Esophagus squamous epithelium (tissue), 5 donors: ENCODE results near the gene LCE3A. TPM values are rescaled to one million over a fixed set of nuclear protein-coding genes. Genes with fewer than 3 reads are reported as not detected.

ENCODE experiments used
- DNase-seq: peaks from one replicate; lab custom pipeline; 2025; lab: John Stamatoyannopoulos, UW
- H3K27ac ChIP-seq, 4 donors: fragments of 200-600 bp; sonication (generic); one replicate each; pipeline ENCODE4 v1.5.1; 2016 to 2019; ENCODE audit warnings: mild to moderate bottlenecking in 1 of 4
- H3K27me3 ChIP-seq, 4 donors: fragments of 200-600 bp; sonication (generic); 1 replicate in 3 of 4; 2 replicates in 1 of 4; pipeline versions ENCODE4 v1.5.1 to v1.6.0; 2017 to 2021; ENCODE audit warnings: antibody characterized with exemption in 1 of 4
- H3K36me3 ChIP-seq, 3 donors: fragments of 200-600 bp; sonication (generic); one replicate each; pipeline ENCODE4 v1.5.1; 2016 to 2019
- H3K4me1 ChIP-seq, 3 donors: fragments of 200-600 bp; sonication (generic); one replicate each; pipeline ENCODE4 v1.5.1; 2017 to 2019
- H3K4me3 ChIP-seq, 4 donors: fragments of 200-600 bp; sonication (generic); 1 replicate in 3 of 4; 2 replicates in 1 of 4; pipeline ENCODE4 v1.5.1; 2016 to 2019; ENCODE audit warnings: mild to moderate bottlenecking in 2 of 4, moderate library complexity in 1 of 4
- H3K9me3 ChIP-seq, 3 donors: fragments of 200-600 bp; sonication (generic); one replicate each; pipeline ENCODE4 v1.5.1; 2016 to 2019
- POLR2A ChIP-seq, 4 donors: fragments of 450-650 bp; IDR thresholded peaks; one replicate each; pipeline ENCODE4 v1.6.1; 2017; ENCODE audit warnings: antibody characterized with exemption in 4 of 4, mild to moderate bottlenecking in 4 of 4, moderate library complexity in 3 of 4
- WGBS, 2 donors: methylation state at CpG; one replicate each; pipeline ENCODE4 v1.1.5; 2018; 5-methylcytosine and 5-hydroxymethylcytosine counted together
- intact Hi-C: fragments of 100-400 bp; cut with DNase I; formaldehyde crosslinking; loops from one replicate; pipeline ENCODE4 v1.15.0; 2022
- total RNA-seq, 4 donors: library from RNA; depleted of rRNA; stranded (reverse); fragments of >200 nt; gene quantifications; one replicate each; pipeline ENCODE4 v1.1.0, GENCODE V29; 2016
- TF ChIP-seq, protein P1 (sequence below), 6 experiments: fragments of 450-650 bp in 4 of 6; fragments of 200-600 bp in 2 of 6; sonication (generic) in 2 of 6; IDR thresholded peaks; one replicate each; pipeline ENCODE4 v1.5.1; 2016 to 2019; ENCODE audit warnings: antibody characterized with exemption in 6 of 6, mild to moderate bottlenecking in 4 of 6, moderate library complexity in 4 of 6
- donor health status: DM: yes; HTN: yes; CAD: no.

The LCE3A gene
- total RNA-seq, 4 donors from 2014 or later = not detected

DNA sequence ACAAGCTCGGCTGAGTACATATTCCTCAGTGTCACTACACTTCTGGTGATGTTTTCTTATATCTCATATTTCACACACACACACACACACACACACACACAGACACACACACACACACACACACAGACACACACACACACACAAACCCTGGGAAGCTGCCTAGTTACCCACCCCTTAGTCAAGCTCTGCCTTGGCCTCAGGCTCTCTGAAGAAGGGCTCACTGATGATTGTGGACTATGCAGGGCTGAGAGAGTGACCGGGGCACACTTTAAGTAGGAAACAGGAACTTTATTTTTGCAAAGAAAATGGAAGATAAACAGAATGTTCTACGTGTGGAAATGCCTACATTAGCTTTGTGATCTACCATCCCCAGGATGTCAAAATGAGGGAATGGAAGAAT is 21.0 kb upstream of the LCE3A start:
- no peak for TF ChIP-seq POLR2A (IDR thresholded peaks at IDR 0.05)
- TF ChIP-seq, protein P1, sequence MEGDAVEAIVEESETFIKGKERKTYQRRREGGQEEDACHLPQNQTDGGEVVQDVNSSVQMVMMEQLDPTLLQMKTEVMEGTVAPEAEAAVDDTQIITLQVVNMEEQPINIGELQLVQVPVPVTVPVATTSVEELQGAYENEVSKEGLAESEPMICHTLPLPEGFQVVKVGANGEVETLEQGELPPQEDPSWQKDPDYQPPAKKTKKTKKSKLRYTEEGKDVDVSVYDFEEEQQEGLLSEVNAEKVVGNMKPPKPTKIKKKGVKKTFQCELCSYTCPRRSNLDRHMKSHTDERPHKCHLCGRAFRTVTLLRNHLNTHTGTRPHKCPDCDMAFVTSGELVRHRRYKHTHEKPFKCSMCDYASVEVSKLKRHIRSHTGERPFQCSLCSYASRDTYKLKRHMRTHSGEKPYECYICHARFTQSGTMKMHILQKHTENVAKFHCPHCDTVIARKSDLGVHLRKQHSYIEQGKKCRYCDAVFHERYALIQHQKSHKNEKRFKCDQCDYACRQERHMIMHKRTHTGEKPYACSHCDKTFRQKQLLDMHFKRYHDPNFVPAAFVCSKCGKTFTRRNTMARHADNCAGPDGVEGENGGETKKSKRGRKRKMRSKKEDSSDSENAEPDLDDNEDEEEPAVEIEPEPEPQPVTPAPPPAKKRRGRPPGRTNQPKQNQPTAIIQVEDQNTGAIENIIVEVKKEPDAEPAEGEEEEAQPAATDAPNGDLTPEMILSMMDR (IDR thresholded peaks at IDR 0.05) = no peak
- no peaks in the 10 kb centered on the region for H3K36me3 ChIP-seq
- peaks cover 0 to 8% (median 0%) of the 10 kb centered on the region in 4 donors for H3K27me3 ChIP-seq
- intact Hi-C loops = no loop called here
- H3K9me3 ChIP-seq = peaks cover 0 to 4% (median 0%) of the 10 kb centered on the region in 3 donors
- H3K4me3 ChIP-seq = no peak overlapping the region
- H3K27ac ChIP-seq = no peak overlapping the region
- DNase-seq = no peak
- no peaks in the 10 kb centered on the region for H3K4me1 ChIP-seq
- 50 to 66% methylated on average over 3 of the region's 3 CpGs for WGBS, 2 donors

DNA sequence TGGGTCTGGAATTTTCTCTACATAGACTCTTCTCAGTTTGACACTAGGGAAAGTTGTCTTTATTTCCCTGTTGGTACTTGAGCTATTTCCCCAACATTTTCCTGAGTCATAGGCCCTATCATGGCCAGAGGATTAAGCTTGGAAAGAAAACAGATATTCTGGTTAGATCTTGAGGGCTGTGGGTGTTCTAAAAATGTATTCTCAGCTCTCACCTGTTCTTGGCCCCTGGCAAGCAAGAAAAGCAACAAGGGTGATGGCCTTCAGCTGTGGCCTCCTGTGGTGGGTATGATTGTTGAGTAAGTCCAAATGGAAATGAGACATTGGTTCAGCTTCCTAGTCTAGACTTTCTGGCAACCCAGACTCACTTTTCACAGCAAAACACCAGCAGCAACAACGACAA is 17.4 kb upstream of the LCE3A start:
- TF ChIP-seq, protein P1 (IDR thresholded peaks at IDR 0.05) = no peak
- TF ChIP-seq POLR2A (IDR thresholded peaks at IDR 0.05) = no peak
- H3K4me3 ChIP-seq = no peak overlapping the region
- H3K27ac ChIP-seq = no peak overlapping the region
- no peak for DNase-seq
- peaks cover 0 to 4% (median 0%) of the 10 kb centered on the region in 4 donors for H3K27me3 ChIP-seq
- peaks cover 0 to 5% (median 0%) of the 10 kb centered on the region in 3 donors for H3K9me3 ChIP-seq
- H3K36me3 ChIP-seq = no peaks in the 10 kb centered on the region
- WGBS, 2 donors = 73 to 90% methylated on average over 1 of the region's 1 CpG
- no peaks in the 10 kb centered on the region for H3K4me1 ChIP-seq
- intact Hi-C loops = no loop called here

DNA sequence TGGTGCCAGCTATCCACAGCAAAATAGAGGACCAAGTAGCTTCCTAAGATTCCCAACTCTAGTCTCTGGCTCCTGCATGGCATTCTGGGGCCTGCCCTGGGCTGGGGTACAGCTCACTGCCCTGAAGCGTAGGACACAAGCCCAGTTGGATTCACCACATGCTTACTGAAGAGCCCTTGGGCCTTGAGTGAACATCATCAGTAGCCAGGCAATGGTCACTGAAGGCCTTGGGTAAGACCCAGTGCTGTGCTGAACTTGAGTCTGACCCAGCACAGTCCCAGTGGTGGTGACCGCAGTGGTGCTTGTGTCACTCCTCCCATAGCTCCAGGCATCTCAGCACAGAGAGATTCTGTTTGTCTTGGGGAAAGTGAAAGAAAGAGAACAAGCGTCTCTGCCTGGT is 7.7 kb upstream of the LCE3A start:
- H3K27ac ChIP-seq = no peak overlapping the region
- no peak for DNase-seq
- peaks cover 0 to 7% (median 0%) of the 10 kb centered on the region in 3 donors for H3K4me1 ChIP-seq
- no peak for TF ChIP-seq POLR2A (IDR thresholded peaks at IDR 0.05)
- TF ChIP-seq, protein P1 (IDR thresholded peaks at IDR 0.05) = no peak
- H3K4me3 ChIP-seq = no peak overlapping the region
- no peaks in the 10 kb centered on the region for H3K36me3 ChIP-seq
- 87 to 100% methylated on average over 2 to 3 of the region's 3 CpGs for WGBS, 2 donors
- H3K9me3 ChIP-seq = no peaks in the 10 kb centered on the region
- peaks cover 0 to 11% (median 0%) of the 10 kb centered on the region in 4 donors for H3K27me3 ChIP-seq
- intact Hi-C loops = no loop called here

DNA sequence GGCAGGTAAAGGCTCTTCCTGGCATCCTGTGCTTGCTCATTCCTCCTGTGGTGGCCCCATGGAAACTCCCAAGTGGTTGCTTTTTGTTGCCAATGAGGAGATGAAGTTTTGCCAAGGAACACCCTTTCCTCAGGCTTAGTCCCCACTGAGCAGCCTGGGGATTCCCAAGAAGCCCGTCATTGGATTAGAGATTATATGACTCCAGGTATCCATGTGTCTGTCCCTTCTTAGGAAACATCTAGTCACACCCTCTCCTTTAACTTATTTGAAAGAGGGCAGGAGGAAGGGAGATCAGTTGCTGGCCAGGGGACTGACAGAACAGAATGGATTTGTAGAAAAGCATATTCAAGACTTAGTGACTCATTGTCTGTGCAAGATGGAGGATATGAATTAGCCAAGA is 3.8 kb upstream of the LCE3A start:
- Histone ChIP-seq H3K27ac (no peak overlapping the region), H3K9me3 (no peaks in the 10 kb centered on the region), H3K27me3 (peaks cover 0 to 29% (median 0%) of the 10 kb centered on the region in 4 donors), H3K4me3 (no peak overlapping the region), H3K36me3 (no peaks in the 10 kb centered on the region), H3K4me1 (peaks cover 0 to 13% (median 4%) of the 10 kb centered on the region in 3 donors)
- no peak for DNase-seq
- 33 to 71% methylated on average over 1 of the region's 1 CpG for WGBS, 2 donors
- intact Hi-C loops = no loop called here
- no peak for TF ChIP-seq POLR2A (IDR thresholded peaks at IDR 0.05)
- TF ChIP-seq, protein P1 (IDR thresholded peaks at IDR 0.05) = no peak

DNA sequence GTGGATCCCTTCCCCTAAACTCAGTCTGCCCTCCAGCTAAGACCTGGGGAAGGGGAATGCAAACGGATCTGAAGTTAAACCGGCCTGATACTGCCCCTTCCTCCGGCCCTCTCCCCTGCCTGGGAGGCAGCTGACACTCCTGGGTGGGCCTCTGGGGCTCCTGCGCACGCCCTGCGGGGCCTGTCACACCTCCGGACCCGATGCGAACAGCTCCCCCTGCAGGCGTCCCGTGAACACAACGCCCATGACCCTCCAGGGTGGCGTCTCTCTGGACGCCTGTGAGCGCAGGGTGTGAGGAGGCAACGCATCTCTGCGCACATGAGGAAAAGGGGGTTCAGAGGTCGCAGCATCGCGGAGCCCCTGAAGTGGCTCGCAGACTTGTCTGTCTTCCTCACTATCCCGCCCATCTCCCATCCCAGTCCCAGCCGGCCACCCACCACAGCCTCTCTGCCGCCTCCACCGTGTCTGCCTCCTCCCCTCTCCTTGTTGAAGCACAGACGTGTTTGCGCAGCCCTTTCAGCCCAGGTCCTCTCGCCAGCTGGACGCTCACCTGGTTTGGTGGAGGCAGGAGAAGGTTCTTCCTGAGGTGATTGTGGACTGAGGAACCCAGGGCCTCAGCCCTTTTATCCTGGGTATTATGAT is 421 bp upstream of the LCE3A start:
- 59% methylated on average over 15 to 19 of the region's 29 CpGs for WGBS, 2 donors
- H3K27me3 ChIP-seq = peaks cover 0 to 19% (median 0%) of the 10 kb centered on the region in 4 donors

More for the DNA sequence above, 421 bp upstream of the LCE3A start:
- TF ChIP-seq, protein P1 (IDR thresholded peaks at IDR 0.05) = peak in 1 of 6 experiments; percentile 27
- no peak for TF ChIP-seq POLR2A (IDR thresholded peaks at IDR 0.05)
- Histone ChIP-seq H3K27ac (no peak overlapping the region), H3K36me3 (no peaks in the 10 kb centered on the region), H3K9me3 (peaks cover 0 to 11% (median 4%) of the 10 kb centered on the region in 3 donors), H3K4me1 (peaks cover 0 to 13% (median 4%) of the 10 kb centered on the region in 3 donors), H3K4me3 (no peak overlapping the region)
- intact Hi-C loops = no loop called here
- DNase-seq = no peak
